Measurements from ENCODE around the gene ANKRD13D. TPM values are rescaled to one million over a fixed set of nuclear protein-coding genes. Genes with fewer than 3 reads are reported as not detected.

Gene ANKRD13D
- total and polyA plus RNA-seq, 8 donors: 18.5 to 96.4 (median 36.8) TPM

DNA sequence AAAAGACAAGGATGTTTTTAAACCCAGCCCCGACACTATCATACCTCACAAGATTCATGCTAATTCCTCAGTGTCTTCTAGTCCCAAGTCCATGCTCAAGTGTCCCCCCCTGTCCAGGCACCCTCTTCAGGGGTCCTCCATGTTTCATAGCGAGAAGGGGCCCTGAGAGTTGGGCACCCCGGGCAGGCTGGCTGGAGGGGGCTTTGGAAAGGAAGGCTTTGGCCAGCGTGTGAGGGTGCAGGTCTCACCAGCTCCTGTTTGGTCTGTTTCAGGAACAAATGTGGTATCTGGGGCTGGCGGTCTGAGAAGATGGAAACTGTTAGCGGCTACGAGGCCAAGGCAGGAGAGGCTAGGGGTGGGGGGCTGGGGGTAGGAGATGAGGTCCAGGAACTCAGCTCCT is 9.7 kb downstream of the ANKRD13D start:
- no peak for DNase-seq
- intact Hi-C loops (cut with DNase I; ENCODE audit: low total_unique reads): no loop called here
- H3K36me3 ChIP-seq: peaks cover 32 to 70% (median 68%) of the 10 kb centered on the region in 4 donors

DNA sequence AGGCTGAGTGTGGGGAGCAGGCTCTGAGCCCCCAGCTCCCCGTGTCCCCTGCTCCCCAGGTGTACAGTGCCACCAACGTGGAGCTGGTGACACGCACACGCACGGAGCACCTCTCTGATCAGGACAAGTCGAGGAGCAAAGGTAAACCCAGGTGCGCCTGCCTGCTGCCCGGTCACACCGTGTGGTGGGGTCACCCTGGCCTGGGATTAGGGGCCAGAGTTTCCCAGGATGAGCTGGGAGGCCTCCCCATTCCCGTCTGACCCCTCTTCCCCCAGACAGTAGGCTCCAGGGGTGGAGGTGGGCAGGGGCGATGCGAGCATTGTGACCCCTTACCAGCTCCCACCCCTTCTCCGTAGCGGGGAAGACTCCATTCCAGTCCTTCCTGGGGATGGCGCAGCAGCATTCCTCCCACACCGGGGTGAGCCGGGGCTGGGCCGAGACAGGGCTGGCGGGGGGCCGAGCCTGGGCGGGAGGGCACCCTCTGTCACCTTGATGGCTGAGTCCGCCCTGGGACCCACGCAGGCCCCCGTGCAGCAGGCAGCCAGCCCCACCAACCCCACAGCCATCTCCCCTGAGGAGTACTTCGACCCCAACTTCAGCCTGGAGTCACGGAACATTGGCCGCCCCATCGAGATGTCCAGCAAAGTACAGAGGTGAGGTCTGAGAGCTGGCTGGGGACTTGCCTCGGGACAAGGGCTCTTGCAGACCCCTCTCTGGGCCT is 10.5 kb downstream of the ANKRD13D start:
- Histone ChIP-seq H3K27ac (no peak overlapping the region), H3K4me3 (no peak overlapping the region), H3K36me3 (peaks cover 32 to 70% (median 65%) of the 10 kb centered on the region in 4 donors), H3K4me1 (peaks cover 23 to 35% (median 28%) of the 10 kb centered on the region in 4 donors), H3K9me3 (peaks cover 0 to 10% (median 0%) of the 10 kb centered on the region in 4 donors), H3K27me3 (no peaks in the 10 kb centered on the region)
- DNase-seq: no peak
- intact Hi-C loops (cut with DNase I; ENCODE audit: low total_unique reads): no loop called here
- no peak for TF ChIP-seq POLR2AphosphoS5 (IDR thresholded peaks at IDR 0.05)
- 88 to 95% (median 94%) methylated on average over 17 to 29 of the region's 29 CpGs for WGBS, 5 donors

More for the DNA sequence above, 9.7 kb downstream of the ANKRD13D start:
- H3K4me3 ChIP-seq: no peak overlapping the region
- H3K4me1 ChIP-seq: peaks cover 15 to 31% (median 21%) of the 10 kb centered on the region in 4 donors
- H3K27me3 ChIP-seq: no peaks in the 10 kb centered on the region
- TF ChIP-seq, protein P1, sequence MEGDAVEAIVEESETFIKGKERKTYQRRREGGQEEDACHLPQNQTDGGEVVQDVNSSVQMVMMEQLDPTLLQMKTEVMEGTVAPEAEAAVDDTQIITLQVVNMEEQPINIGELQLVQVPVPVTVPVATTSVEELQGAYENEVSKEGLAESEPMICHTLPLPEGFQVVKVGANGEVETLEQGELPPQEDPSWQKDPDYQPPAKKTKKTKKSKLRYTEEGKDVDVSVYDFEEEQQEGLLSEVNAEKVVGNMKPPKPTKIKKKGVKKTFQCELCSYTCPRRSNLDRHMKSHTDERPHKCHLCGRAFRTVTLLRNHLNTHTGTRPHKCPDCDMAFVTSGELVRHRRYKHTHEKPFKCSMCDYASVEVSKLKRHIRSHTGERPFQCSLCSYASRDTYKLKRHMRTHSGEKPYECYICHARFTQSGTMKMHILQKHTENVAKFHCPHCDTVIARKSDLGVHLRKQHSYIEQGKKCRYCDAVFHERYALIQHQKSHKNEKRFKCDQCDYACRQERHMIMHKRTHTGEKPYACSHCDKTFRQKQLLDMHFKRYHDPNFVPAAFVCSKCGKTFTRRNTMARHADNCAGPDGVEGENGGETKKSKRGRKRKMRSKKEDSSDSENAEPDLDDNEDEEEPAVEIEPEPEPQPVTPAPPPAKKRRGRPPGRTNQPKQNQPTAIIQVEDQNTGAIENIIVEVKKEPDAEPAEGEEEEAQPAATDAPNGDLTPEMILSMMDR (IDR thresholded peaks at IDR 0.05): no peak
- TF ChIP-seq EP300 (IDR thresholded peaks at IDR 0.05) (no peak), POLR2A (IDR thresholded peaks at IDR 0.05) (no peak), POLR2AphosphoS5 (IDR thresholded peaks at IDR 0.05) (no peak)
- WGBS, 5 donors: 91 to 96% (median 95%) methylated on average over 7 of the region's 7 CpGs
- H3K27ac ChIP-seq: no peak overlapping the region
- peaks cover 0 to 10% (median 0%) of the 10 kb centered on the region in 4 donors for H3K9me3 ChIP-seq

DNA sequence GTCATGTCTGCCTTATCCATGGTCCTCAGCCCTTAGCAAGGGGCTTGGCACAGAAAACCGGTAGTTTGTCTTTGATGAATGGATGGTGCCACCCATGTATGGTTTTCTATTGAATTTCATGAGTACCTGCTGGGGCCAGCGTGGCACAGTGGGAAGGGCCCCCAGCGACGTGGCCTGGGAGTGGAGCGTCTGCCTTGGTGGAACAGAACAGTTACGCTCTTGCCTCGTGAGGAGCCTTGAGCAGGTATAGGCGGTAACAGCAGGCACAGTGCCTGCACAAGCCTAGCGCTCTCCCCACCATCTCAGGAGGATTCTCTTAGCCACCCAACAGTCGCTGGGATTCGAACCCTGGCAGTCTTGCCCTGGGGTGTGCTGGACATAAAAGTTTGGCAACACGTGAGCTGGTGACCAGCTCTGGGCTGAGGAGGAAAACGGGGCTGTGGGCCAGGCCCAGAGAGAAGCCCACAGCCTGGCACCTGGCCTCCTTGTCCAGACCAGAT is 11.2 kb downstream of the ANKRD13D start:
- TF ChIP-seq POLR2AphosphoS5 (IDR thresholded peaks at IDR 0.05) (no peak), POLR2A (IDR thresholded peaks at IDR 0.05) (no peak), EP300 (IDR thresholded peaks at IDR 0.05) (no peak)
- TF ChIP-seq, protein P1 (IDR thresholded peaks at IDR 0.05): no peak
- intact Hi-C loops (cut with DNase I; ENCODE audit: low total_unique reads): no loop called here
- Histone ChIP-seq H3K9me3 (peaks cover 0 to 8% (median 0%) of the 10 kb centered on the region in 4 donors), H3K27ac (no peak overlapping the region), H3K27me3 (no peaks in the 10 kb centered on the region), H3K4me1 (peaks cover 26 to 42% (median 34%) of the 10 kb centered on the region in 4 donors), H3K36me3 (peaks cover 32 to 66% (median 58%) of the 10 kb centered on the region in 4 donors), H3K4me3 (no peak overlapping the region)
- WGBS, 5 donors: 89 to 96% (median 94%) methylated on average over 7 to 13 of the region's 13 CpGs
- DNase-seq: no peak

DNA sequence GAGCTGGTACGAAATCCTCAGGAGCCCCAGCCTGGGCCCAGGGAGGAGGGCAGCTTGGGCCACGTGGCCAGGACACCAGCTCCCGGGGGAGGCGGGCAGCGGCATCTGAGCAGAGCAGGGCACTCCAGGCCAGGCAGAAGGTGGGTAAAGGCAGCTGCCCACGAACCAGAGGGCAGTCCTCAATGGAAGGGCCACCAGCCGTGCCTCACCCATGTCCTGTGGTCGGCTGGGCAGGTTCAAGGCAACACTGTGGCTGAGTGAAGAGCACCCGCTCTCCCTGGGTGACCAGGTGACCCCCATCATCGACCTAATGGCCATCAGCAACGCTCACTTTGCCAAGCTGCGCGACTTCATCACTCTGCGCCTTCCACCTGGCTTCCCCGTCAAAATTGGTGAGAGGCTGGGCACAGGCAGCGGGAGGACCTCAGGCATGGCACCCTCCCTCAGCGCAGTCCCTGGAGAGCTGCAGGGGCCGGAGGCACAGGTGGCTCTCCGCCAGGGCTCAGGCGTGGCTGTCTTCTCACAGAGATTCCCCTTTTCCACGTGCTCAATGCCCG is 11.7 kb downstream of the ANKRD13D start:
- H3K4me1 ChIP-seq: peaks cover 26 to 45% (median 36%) of the 10 kb centered on the region in 4 donors
- H3K27ac ChIP-seq: no peak overlapping the region
- no peak overlapping the region for H3K4me3 ChIP-seq
- TF ChIP-seq POLR2AphosphoS5 (IDR thresholded peaks at IDR 0.05): no peak
- no peak for TF ChIP-seq EP300 (IDR thresholded peaks at IDR 0.05)
- TF ChIP-seq POLR2A (IDR thresholded peaks at IDR 0.05): no peak
- TF ChIP-seq, protein P1 (IDR thresholded peaks at IDR 0.05): no peak
- peaks cover 32 to 61% (median 53%) of the 10 kb centered on the region in 4 donors for H3K36me3 ChIP-seq
- peaks cover 0 to 2% (median 0%) of the 10 kb centered on the region in 4 donors for H3K9me3 ChIP-seq
- H3K27me3 ChIP-seq: no peaks in the 10 kb centered on the region
- intact Hi-C loops (cut with DNase I; ENCODE audit: low total_unique reads): no loop called here
- no peak for DNase-seq
- WGBS, 5 donors: 89 to 91% (median 90%) methylated on average over 16 to 22 of the region's 22 CpGs
